HCT116 (cell line): Measurements from ENCODE around the gene ALOX12B. TPM values are rescaled to one million over a fixed set of nuclear protein-coding genes. Genes with fewer than 3 reads are reported as not detected.

Experiments used
- ATAC-seq: fragments of 200-7000 bp; cut with Tn5 transposase; 2 replicates; pipeline ENCODE4 v1.9.1; 2020; ENCODE audit warnings: mild to moderate bottlenecking, moderate library complexity
- BruUV-seq: library from RNA; stranded (reverse); fragments of 400-500 nt; replicated peaks from 2 replicates; lab custom pipeline; 2021; lab: Mats Ljungman, UMichigan
- CTCF ChIA-PET: fragments of 300-600 bp; sonication (Branson Sonifier 250); formaldehyde crosslinking; loops from one replicate; lab custom pipeline; 2021; ENCODE audit warnings: antibody characterized with exemption; lab: Charles Lee
- POLR2A ChIA-PET: fragments of 300-600, 350-600 bp; sonication (Branson Sonifier 250); formaldehyde crosslinking; loops from one replicate; lab custom pipeline; 2021; ENCODE audit warnings: antibody characterized with exemption; lab: Charles Lee
- RAD21 ChIA-PET, 2 experiments: fragments of 300-600 bp; sonication (Branson Sonifier 250); formaldehyde crosslinking; loops; one replicate each; lab custom pipeline; 2023; ENCODE audit warnings: low total read pairs in 2 of 2; ENCODE audit not compliant: uncharacterized antibody in 2 of 2, unreplicated experiment in 2 of 2, low non-redundant PET in 1 of 2; lab: Charles Lee
- DNase-seq: peaks from one replicate; pipeline ENCODE4 v3.0.0-alpha.2; 2010; ENCODE audit warnings: low read depth, low spot score
- H2AFZ ChIP-seq: fragments of 200-600 bp; shearing (Covaris generic), sonication (generic); 2 replicates; pipeline ENCODE4 v1.6.1; 2017; ENCODE audit warnings: low read depth, mixed run types, mixed read lengths, antibody characterized with exemption, low read length; ENCODE audit not compliant: poor library complexity, severe bottlenecking
- H3K27ac ChIP-seq: 2 replicates; pipeline ENCODE4 v1.5.1; 2012; ENCODE audit warnings: low read depth, low read length
- H3K27me3 ChIP-seq: fragments of 200-600 bp; sonication (generic); 2 replicates; pipeline ENCODE4 v1.6.1; 2016; ENCODE audit warnings: mixed run types, low read length, mixed read lengths; ENCODE audit not compliant: insufficient read depth
- H3K36me3 ChIP-seq, 2 experiments: fragments of 200-500 bp in 1 of 2; fragments of 200-600 bp in 1 of 2; sonication (Bioruptor generic) in 1 of 2; sonication (generic) in 1 of 2; 2 replicates each; pipeline versions ENCODE4 v1.5.1 to v1.6.1; 2014 to 2016; ENCODE audit warnings: low read length in 2 of 2, inconsistent platforms in 1 of 2, mixed read lengths in 1 of 2, mixed run types in 1 of 2; ENCODE audit not compliant: insufficient read depth in 2 of 2, control insufficient read depth in 1 of 2
- H3K4me1 ChIP-seq, 2 experiments: fragments of 200-600 bp in 1 of 2; sonication (generic) in 1 of 2; 2 replicates each; pipeline versions ENCODE4 v1.5.1 to v1.6.1; 2012 to 2017; ENCODE audit warnings: low read length in 2 of 2, inconsistent platforms in 1 of 2, mild to moderate bottlenecking in 1 of 2, mixed read lengths in 1 of 2, mixed run types in 1 of 2, moderate library complexity in 1 of 2; ENCODE audit not compliant: insufficient read depth in 2 of 2, control insufficient read depth in 1 of 2
- H3K4me2 ChIP-seq: fragments of 200-600 bp; sonication (generic); 2 replicates; pipeline ENCODE4 v1.6.1; 2017; ENCODE audit warnings: mixed run types, low read length, mixed read lengths
- H3K4me3 ChIP-seq, 2 experiments: fragments of 200-600 bp in 1 of 2; sonication (generic) in 1 of 2; replicated peaks in 1 of 2; 2 replicates each; pipeline ENCODE4 v1.5.1; 2011 to 2016; ENCODE audit warnings: low read length in 2 of 2, control low read depth in 1 of 2, low read depth in 1 of 2, mild to moderate bottlenecking in 1 of 2, mixed read lengths in 1 of 2, mixed run types in 1 of 2
- H3K79me2 ChIP-seq: fragments of 200-600 bp; sonication (generic); 2 replicates; pipeline ENCODE4 v1.6.1; 2017; ENCODE audit warnings: mild to moderate bottlenecking, mixed run types, low read length, moderate library complexity, mixed read lengths; ENCODE audit not compliant: insufficient read depth
- H3K9ac ChIP-seq: fragments of 200-600 bp; sonication (generic); 2 replicates; pipeline ENCODE4 v1.6.1; 2016; ENCODE audit warnings: low read length, mixed read lengths
- H3K9me2 ChIP-seq: fragments of 200-600 bp; sonication (generic), shearing (Covaris generic); 2 replicates; pipeline ENCODE4 v1.6.1; 2017; ENCODE audit warnings: mixed run types, mild to moderate bottlenecking, moderate library complexity; ENCODE audit not compliant: insufficient read depth
- H3K9me3 ChIP-seq, 2 experiments: fragments of 200-500 bp in 1 of 2; fragments of 200-600 bp in 1 of 2; sonication (Bioruptor generic) in 1 of 2; sonication (generic) in 1 of 2; 2 replicates each; pipeline ENCODE4 v1.6.1; 2014 to 2017; ENCODE audit warnings: low read length in 2 of 2, mixed read lengths in 2 of 2, inconsistent platforms in 1 of 2, low read depth in 1 of 2, mild to moderate bottlenecking in 1 of 2, mixed run types in 1 of 2, moderate library complexity in 1 of 2; ENCODE audit not compliant: control insufficient read depth in 1 of 2, insufficient read depth in 1 of 2
- H4K20me1 ChIP-seq: fragments of 200-600 bp; sonication (generic), shearing (Covaris generic); 2 replicates; pipeline ENCODE4 v1.6.1; 2017; ENCODE audit warnings: mixed run types, mild to moderate bottlenecking, moderate library complexity; ENCODE audit not compliant: insufficient read depth
- ATF3 ChIP-seq: IDR thresholded peaks from 2 replicates; pipeline ENCODE4 v1.6.1; 2012
- CEBPB ChIP-seq: IDR thresholded peaks from 2 replicates; pipeline ENCODE4 v1.6.1; 2012; ENCODE audit warnings: low read depth
- CTCF ChIP-seq, 3 experiments: fragments of 200-600 bp in 1 of 3; sonication (generic) in 1 of 3; IDR thresholded peaks in 2 of 3; conservative IDR thresholded peaks in 1 of 3; 2 replicates each; pipeline ENCODE4 v1.5.1; 2012 to 2017; ENCODE audit warnings: low read depth in 2 of 3, low read length in 2 of 3, antibody characterized with exemption in 1 of 3, borderline replicate concordance in 1 of 3, control low read depth in 1 of 3, mild to moderate bottlenecking in 1 of 3, mixed read lengths in 1 of 3, mixed run types in 1 of 3, moderate library complexity in 1 of 3; ENCODE audit not compliant: insufficient read depth in 1 of 3
- EGR1 ChIP-seq: IDR thresholded peaks from 2 replicates; pipeline ENCODE4 v1.6.1; 2012; ENCODE audit warnings: low read depth
- ELF1 ChIP-seq: IDR thresholded peaks from 2 replicates; pipeline ENCODE4 v1.6.1; 2012; ENCODE audit warnings: low read depth, borderline replicate concordance
- EZH2 ChIP-seq: fragments of 200-600 bp; sonication (generic); IDR thresholded peaks from 2 replicates; pipeline ENCODE4 v1.6.1; 2017; ENCODE audit warnings: antibody characterized with exemption, mixed run types
- EZH2phosphoT487 ChIP-seq: fragments of 200-600 bp; IDR thresholded peaks from 2 replicates; pipeline ENCODE4 v1.6.1; 2018; ENCODE audit warnings: antibody characterized with exemption, borderline replicate concordance
- FOSL1 ChIP-seq: IDR thresholded peaks from 2 replicates; pipeline ENCODE4 v1.6.1; 2012; ENCODE audit warnings: low read depth
- JUND ChIP-seq: IDR thresholded peaks from 2 replicates; pipeline ENCODE4 v1.6.1; 2012
- POLR2A ChIP-seq: IDR thresholded peaks from 2 replicates; pipeline ENCODE4 v1.7.0; 2011; ENCODE audit warnings: borderline replicate concordance; ENCODE audit not compliant: insufficient read depth, insufficient read length; ENCODE audit errors: extremely low read depth
- RAD21 ChIP-seq: IDR thresholded peaks from 2 replicates; pipeline ENCODE4 v1.6.1; 2012; ENCODE audit warnings: low read depth, mild to moderate bottlenecking
- SIN3A ChIP-seq: IDR thresholded peaks from 2 replicates; pipeline ENCODE4 v1.6.1; 2012; ENCODE audit warnings: low read depth
- SRF ChIP-seq: IDR thresholded peaks from 2 replicates; pipeline ENCODE4 v1.6.1; 2012; ENCODE audit warnings: low read depth
- TCF7L2 ChIP-seq: IDR thresholded peaks from 2 replicates; pipeline ENCODE4 v1.7.0; 2011; ENCODE audit warnings: borderline replicate concordance, inconsistent platforms; ENCODE audit not compliant: insufficient read depth, insufficient read length; ENCODE audit errors: extremely low read depth
- YY1 ChIP-seq: IDR thresholded peaks from 2 replicates; pipeline ENCODE4 v1.6.1; 2011; ENCODE audit warnings: low read length, low read depth, moderate library complexity, mild to moderate bottlenecking; ENCODE audit not compliant: insufficient replicate concordance; ENCODE audit errors: extremely low read depth
- ZBTB33 ChIP-seq: IDR thresholded peaks from 2 replicates; pipeline ENCODE4 v1.6.1; 2011; ENCODE audit warnings: mild to moderate bottlenecking, low read length, moderate library complexity; ENCODE audit not compliant: insufficient replicate concordance; ENCODE audit errors: extremely low read depth
- ZFX ChIP-seq: fragments of 450-650 bp; IDR thresholded peaks from 2 replicates; pipeline ENCODE4 v1.6.1; 2017
- ZNF274 ChIP-seq: fragments of 200-500 bp; sonication (Bioruptor generic); IDR thresholded peaks from 2 replicates; pipeline ENCODE4 v1.6.1; 2014; ENCODE audit warnings: mild to moderate bottlenecking, low read depth, low read length, inconsistent platforms
- intact Hi-C: fragments of 100-400 bp; cut with micrococcal nuclease; formaldehyde crosslinking; loops from 2 replicates; pipeline ENCODE4 v1.10.0; 2022
- total RNA-seq: library from RNA; stranded (reverse); gene quantifications from one replicate; pipeline ENCODE4 v1.2.1, GENCODE V29; 2021; ENCODE audit not compliant: unreplicated experiment

Gene ALOX12B
- total RNA-seq, 1 experiment from 2014 or later, result 3.8 TPM

GRCh38 chr17:8122422-8122923 is 35.0 kb upstream of the ALOX12B start:
- Histone ChIP-seq H3K9me2 (no peaks in the 10 kb centered on the region), H4K20me1 (peaks cover 3% of the 10 kb centered on the region; the same call in 1 of the 2 replicates), H3K9me3 (no peaks in the 10 kb centered on the region), H3K36me3 (no peaks in the 10 kb centered on the region), H3K27me3 (no peaks in the 10 kb centered on the region), H3K27ac (no peak overlapping the region), H3K4me1 (peaks cover 31 to 81% of the 10 kb centered on the region in 2 experiments), H3K79me2 (no peaks in the 10 kb centered on the region), H3K4me3 (peak overlapping the region; percentile 52 to 61), H2AFZ (peak overlapping the region; percentile 66), H3K4me2 (peak overlapping the region; percentile 92), H3K9ac (peak overlapping the region; percentile 51)
- BruUV-seq, result no TSS peak
- POLR2A ChIA-PET, result interaction anchor here (0.6 to 2.5 kb wide), 4 partner anchors 11 to 173 kb away, joined by 4 to 13 read pairs (median 6); partner anchors contain the start of gene SLC25A35
- RAD21 ChIA-PET, result interaction anchor here in 1 of 2 experiments (1.2 kb wide), 1 partner anchor 49 kb away, joined by 3 read pairs; no protein-coding TSS in a partner anchor
- DNase-seq (no peak), ATAC-seq (no peak)
- intact Hi-C loops, result loop anchor here (10.0 kb wide), 1 partner anchor 262 kb away; the partner anchor contains the start of gene RPL26
- CTCF ChIA-PET, result interaction anchor here (0.6 to 1.1 kb wide), 7 partner anchors 12 to 624 kb away, joined by 3 to 5 read pairs (median 3); no protein-coding TSS in a partner anchor
- TF ChIP-seq EZH2 (no peak), SIN3A (no peak), POLR2A (no peak), CTCF (IDR thresholded peaks at IDR 0.05 in 2 of 3, conservative IDR thresholded peaks at IDR 0.05 in 1 of 3; ENCODE audit: borderline replicate concordance in 1 of 3, insufficient read depth in 1 of 3, low read depth in 2 of 3, low read length in 2 of 3) (no peak), CEBPB (no peak), FOSL1 (no peak), ZBTB33 (no peak), EGR1 (no peak), EZH2phosphoT487 (no peak), ZNF274 (no peak), ZFX (no peak), SRF (no peak), ATF3 (no peak), ELF1 (no peak), RAD21 (no peak), YY1 (no peak), JUND (no peak), TCF7L2 (no peak)
